Glomerular endothelial cell (primary cell): ENCODE measurements around the gene RHOBTB3. TPM values are rescaled to one million over a fixed set of nuclear protein-coding genes. Genes with fewer than 3 reads are reported as not detected.
"Not testable (repeated sequence)": the region's sequence is repeated elsewhere in the genome, so short reads cannot be mapped to it uniquely, and the experiment has no call there.

Experiments used
- DNase-seq: peaks from one replicate; pipeline ENCODE4 v3.0.0-alpha.2; 2011; ENCODE audit warnings: low read depth, low spot score; ENCODE audit errors: extremely low read depth
- total RNA-seq: library from RNA; depleted of rRNA; stranded (reverse); fragments of >200 nt; gene quantifications from 2 replicates; pipeline ENCODE4 v1.2.3, GENCODE V29; 2015

Gene RHOBTB3
- total RNA-seq, 1 donor from 2014 or later: 47.1 TPM

DNA sequence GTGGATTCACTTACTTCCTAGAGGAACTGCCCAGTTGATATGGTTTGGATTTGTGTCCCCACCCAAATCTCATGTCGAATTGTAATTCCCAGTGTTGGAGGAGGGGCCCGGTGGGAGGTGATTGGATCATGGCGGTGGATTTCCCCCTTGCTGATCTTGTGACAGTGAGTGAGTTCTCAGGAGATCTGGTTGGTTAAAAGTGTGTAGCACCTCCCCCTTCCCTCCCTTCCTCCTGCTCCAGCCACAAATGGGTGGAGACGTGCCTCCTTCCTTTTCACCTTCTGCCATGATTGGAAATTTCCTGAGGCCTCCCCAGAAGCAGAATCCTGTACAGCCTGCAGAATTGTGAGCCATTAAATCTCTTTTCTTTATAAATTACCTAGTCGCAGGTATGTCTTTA lies 17.9 kb upstream of the RHOBTB3 start:
- DNase-seq: not testable (repeated sequence)

DNA sequence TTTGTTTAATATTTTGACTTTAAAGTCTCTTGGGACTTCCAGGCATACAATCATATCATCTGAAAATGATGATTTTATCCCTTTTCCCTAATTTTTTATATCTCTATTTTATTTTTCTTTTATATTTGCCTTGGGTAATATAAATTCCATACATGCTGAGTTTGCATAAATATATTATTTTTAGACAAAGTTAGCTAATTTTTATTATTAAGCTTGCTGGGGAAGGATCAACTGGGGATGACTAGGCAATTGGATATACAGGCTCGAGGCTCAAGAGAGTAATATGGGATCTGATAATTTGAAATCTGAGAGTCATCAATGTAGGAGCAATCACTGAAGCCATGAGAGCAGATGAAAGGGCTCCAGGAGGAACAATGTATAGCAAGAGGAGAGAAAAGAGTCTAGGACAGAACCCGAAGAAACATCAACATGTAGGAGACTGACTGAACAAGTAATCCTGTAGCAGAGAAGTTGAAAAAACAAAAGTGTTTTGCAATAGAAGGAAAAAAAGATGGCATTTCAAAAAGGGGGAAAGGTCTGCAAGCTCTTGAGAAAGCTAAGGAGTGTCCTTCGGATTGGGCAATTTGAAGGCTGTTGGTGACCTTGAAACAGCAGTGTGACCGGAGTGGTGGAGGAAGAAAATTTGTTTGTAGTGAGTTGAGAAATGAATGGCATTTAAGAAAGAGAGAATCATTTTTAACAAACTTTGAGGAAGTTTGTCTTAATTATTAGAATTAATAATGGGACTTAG lies 17.0 kb upstream of the RHOBTB3 start:
- no peak for DNase-seq

DNA sequence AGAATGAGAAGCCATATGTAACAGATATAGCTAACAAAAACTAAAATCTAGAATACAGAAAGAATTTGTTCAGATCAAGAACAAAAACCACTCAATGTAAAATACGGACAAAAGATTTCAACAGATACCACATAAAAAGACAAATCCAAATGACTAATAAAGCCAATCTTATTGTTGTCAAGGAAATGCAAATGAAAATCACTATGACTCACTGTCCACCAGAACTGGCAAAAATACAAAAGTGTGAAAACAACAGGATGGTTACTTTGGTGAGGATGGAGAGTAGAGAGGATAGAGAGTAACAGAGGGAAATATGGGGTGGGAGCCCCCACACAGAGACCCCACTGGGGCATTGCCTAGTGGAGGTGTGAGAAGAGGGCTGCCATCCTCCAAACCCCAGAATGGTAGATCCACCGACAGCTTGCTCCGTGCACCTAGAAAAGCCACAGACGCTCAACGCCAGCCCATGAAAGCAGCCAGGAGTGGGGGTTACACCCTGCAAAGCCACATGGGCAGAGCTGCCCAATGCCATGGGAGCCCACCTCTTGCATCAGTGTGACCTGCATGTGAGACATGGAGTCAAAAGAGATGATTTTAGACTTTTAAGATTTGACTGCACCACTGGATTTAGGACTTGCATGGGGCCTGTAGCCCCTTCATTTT lies 15.2 kb upstream of the RHOBTB3 start:
- DNase-seq: no peak

DNA sequence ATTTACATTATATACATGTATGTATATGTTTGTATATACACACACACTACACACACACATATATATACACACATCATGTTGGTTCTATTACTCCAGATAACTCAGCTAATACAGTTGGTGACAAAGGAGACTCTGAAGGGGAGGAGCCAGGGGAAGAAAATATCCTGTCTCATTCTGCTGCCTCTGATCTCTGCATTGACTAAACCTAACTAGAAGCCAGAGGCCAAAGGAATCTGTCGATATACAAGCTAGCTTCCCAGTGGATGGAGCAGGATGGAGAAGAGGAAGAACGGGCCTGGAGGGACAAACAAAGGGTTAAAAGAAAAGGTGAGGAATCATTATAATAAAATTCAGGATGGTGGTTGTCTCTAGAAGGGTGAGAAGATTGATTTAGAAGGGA lies 13.7 kb upstream of the RHOBTB3 start:
- DNase-seq: no peak

DNA sequence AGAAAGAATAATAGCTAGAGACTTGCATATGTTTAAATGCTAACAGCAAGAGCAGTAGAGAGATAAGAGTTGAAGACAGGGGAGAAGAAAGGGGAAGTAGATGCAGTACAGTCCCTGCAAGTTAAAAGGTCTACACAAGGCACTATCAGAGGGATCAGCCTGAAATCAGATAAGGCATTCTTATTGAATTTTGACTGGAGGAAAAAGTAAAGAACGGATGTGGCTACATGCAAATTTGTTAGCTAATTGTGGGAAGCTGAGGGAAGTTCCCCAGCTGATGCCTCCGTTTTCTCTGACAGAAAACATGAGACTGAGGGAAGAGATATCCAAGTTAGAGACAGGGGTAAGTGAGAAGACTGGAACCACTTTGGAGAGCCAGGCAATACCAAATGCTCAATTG lies 12.9 kb upstream of the RHOBTB3 start:
- no peak for DNase-seq

DNA sequence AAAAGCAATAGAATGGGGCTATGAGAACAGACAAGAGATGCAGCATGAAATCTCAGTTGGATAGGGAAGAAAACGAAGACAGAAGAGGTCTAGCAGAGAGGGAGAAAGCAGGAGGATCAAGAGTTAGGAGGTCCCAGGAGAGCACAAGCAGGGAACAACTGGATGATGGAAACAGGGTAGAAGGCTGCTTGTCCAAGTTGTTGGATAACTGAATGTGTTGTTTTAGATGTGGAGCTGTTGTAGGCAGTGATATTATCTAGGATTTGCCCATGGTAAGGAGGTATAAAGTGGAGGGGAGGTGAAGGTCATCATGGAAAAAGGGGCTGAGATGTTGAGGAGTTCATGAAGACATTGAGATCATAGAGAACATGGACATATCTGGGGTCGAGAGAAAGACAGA lies 12.4 kb upstream of the RHOBTB3 start:
- no peak for DNase-seq

DNA sequence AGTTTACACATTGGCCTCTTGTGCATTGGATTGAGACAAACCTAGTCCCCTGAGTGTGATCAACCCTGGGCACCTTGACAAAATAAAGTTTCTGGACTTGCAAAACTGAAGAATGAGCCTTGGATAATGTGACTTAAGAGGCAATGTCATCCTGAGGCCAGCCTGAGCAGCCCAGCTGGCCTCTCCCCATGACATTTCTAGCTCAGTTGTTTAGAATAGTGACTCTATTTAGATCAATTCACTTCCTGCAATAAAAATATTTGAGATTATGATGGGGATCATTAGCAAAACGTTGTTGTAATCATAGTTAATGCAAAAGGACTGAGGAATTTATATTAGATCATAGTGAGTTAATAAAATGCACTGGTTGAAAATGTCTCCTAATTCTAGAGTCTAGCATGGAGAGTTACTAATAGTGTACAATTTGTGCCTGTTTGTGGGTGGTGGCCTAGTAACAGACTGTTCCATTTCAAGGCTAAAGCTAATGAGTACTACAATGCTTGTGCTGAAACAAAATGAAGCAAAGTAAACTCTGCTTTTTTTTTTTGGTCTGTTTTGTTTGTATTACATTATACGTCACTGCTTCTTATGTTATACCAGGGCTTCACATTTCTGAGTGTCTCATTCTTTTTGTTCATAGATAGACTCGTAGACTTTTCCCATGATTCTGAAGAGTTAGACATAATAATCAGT lies 10.9 kb upstream of the RHOBTB3 start:
- no peak for DNase-seq

DNA sequence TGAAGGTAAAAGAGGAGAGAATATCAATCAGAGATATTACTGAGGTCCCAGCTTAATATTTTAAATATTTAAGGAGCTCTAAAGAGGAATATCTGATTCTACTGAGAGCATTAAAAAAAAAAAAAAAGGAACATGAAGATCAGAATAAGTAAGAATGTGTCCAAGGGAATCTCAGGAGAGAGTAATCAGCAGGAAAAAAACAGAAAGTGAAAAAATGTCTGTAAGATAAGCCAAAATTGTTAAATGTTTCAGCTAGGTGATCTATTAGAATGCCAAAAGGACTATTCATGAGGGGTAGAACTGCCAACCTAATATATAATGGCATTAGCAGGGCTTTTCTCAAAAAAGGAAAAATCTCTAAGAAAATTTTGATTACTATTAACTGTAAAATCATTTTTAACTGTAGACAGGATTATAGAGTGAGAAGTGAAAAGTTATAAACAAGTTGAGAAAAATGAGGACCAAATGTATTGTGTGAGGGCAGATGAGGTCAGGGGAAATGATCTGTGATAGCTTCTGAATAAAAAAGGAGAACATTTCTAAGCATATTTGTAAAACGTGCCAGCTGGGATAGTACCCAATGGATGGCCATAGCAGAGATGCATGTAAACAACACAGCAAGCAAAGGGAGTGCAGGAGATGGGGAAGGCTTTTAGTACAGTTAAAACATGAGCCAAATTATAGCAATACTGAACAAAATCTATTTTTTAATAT lies 9.4 kb upstream of the RHOBTB3 start:
- DNase-seq: no peak

DNA sequence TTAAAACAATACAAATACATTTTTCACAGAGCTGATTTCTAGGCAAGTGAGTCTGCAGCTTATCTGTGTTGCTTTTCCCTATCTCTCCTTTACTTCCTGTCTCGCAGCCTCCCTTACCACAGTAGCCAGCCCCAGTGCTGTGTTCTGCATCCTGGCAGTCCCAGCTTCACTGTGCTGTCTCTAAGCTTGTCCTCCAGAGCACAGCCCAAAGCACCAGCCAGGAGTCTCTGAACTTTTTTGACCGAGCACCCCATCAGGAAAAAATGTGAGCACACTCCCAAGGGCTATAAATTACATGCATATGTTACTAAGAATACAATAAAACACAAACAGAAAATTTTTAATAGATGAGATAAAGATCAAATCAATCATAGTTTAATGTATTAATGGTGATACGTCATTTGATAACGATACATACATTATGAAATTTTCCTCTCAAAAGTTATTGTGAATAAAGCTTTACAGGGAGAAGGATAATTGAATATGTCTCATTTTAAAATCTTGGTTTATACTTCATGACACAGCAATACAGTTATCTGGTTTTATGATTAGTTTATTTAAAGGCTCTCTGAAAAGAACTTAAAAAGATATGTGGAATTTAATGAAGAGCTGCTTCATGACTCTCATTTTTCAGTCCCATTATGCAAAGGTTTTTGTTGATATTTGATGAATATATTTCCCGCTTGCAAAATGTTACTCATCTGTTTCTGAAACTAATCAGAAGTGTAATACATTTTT lies 7.3 kb upstream of the RHOBTB3 start:
- DNase-seq: no peak

DNA sequence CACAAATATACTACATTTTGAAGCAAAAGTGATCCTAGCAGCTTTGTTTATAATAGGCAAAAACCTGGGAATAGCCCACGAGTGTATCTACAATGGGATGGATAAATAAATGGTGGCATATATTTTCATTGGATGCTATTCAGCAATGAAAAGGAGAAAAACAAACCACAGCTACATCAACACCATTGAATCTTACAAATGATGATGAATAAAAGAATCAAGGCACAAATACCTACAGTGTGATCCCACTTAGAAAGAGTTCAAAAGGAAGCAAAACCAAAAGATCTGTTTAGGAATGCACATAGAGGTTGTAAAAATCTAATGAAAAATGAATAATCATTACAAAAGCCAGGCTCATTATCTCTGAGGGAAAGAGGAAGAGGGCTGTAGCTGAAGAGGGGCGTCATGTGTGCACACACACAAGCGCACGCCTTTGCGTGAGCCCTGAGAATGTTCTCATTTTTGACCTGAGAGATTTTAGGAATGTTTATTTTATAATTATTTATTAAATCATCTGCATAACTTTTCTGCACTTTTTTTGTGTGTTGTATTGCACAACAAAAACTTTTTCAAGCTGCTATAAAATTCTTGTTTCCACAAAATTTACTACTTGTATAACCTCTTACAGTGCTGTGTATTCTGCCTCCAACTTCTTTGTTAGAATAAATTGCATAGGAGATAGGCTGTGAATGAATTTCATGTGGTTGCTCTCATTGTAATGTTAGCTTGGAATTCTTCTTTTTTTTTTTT lies 5.9 kb upstream of the RHOBTB3 start:
- no peak for DNase-seq

DNA sequence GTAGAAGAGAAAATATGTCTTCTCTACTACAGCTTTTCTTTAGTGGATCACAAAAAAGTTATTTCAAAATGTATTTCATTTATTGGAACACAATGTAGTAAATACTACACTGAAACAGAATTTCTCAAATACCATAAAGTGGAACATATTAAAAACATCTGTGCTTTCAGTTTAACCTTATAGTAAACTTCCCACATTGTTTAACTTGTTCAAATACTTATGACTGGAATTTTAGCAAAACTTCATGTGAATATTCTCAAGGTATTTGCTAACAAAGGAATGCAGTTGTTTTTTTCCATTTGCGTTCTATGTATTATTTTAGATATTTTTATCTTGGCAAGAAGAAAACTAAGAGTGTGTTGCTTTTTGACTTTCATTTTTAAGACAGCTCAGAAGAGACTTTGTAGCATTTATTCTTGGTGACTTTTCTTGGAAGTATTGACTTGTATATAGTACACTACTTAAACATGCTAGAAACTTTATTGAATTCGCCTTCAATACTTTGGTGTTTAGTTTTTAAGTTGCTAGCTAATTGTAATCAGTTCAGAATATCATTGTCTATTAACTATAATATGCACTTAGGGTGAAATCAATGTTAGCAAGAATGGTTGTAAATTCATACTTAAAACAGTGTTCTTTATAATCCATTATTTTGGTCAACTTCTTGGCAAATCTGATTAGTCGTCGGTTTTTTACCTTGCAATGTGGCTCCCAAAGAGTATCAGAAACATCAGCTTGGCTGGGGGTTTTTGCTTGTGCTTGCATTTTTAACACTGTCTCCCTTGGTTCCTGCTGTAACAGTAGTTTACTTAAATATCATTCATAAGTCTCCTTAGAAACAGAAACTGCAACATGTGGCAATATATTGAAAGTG lies 5.0 kb upstream of the RHOBTB3 start:
- no peak for DNase-seq

DNA sequence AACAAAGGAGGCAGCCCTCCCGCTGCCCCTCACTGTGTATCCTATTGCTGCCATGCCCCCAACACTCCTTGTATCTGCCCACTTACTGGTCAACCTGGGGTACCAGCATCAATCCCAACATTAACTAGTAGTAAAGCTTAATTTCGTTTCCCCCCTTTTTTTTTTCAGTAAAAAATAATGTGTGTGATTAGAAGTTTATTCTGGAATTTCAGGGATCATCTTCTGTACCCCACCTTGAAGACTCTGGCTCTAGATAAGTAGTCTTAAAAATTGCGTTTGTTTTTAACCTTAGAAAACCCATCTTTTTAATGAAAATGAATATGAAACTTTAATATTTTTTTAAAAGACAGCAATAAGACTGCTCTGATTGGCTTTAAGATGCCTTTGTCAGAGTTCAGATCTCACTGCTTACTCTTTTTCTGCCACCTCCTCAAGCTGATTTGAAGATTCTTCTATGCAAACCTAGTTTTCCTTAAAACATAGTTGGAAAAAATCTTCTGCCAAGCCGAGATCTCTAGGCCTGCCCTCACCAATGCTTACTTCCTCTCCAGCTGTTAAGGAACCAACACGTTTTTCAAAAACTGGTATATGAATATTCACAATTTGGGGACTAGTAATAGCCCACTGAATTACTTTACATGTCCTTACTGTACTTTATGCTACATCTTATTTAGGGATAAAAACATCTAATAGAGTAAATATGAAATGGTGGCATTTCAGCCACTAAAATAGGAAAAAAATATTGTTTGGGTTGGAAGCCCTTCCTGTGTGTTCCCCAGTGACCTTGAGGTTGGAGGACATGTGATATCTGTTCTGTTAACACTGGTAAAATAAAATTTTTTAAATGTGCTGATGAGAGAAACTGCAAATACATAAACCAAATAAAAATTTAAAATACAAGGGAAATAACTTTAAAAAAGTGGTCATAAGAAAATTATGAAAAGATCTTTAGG lies 4.0 kb upstream of the RHOBTB3 start:
- no peak for DNase-seq

DNA sequence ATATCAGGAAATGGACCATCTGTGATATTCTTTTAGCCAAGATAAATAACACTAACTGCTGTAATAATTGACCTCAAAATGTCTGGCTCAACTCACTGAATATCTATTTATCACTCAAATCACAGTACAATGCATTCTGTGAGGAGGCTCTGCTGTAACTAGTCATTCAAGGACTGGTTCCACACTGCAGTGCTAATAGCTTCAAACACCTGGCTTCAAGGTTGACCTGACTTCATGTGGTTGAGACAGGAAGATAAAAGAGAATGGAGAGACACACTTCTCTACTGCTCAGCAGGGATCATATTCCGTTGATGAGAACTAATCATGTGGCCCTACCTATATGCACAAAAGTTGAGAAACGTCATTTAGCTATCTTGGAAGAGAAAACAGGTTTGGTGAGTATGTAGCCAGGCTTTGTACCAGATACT lies 3.4 kb upstream of the RHOBTB3 start:
- DNase-seq: no peak

DNA sequence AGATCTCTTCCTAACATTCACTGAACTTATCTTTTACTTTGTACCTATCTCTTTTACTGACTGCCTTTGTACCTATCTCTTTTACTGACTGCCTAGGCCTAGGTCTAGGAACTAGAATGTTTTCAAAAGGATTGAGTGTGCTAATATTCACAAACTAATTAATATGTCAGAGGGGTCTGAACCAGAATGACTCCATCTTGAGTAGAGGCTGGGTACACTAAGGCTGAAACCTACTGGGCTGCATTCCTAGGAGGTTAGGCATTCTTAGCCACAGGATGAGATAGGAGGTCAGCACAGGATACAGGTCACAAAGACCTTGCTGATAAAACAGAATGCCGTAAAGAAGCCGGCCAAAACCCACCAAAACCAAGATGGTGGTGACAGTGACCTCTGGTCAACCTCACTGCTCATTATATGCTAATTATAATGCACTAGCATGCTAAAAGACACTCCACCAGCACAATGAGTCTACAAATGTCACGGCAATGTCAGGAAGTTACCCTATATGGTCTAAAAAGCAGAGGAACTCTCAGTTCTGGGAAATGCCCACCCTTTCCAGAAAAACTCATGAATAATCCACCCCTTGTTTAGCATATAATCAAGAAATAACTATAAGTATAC lies 2.5 kb upstream of the RHOBTB3 start:
- DNase-seq: no peak

DNA sequence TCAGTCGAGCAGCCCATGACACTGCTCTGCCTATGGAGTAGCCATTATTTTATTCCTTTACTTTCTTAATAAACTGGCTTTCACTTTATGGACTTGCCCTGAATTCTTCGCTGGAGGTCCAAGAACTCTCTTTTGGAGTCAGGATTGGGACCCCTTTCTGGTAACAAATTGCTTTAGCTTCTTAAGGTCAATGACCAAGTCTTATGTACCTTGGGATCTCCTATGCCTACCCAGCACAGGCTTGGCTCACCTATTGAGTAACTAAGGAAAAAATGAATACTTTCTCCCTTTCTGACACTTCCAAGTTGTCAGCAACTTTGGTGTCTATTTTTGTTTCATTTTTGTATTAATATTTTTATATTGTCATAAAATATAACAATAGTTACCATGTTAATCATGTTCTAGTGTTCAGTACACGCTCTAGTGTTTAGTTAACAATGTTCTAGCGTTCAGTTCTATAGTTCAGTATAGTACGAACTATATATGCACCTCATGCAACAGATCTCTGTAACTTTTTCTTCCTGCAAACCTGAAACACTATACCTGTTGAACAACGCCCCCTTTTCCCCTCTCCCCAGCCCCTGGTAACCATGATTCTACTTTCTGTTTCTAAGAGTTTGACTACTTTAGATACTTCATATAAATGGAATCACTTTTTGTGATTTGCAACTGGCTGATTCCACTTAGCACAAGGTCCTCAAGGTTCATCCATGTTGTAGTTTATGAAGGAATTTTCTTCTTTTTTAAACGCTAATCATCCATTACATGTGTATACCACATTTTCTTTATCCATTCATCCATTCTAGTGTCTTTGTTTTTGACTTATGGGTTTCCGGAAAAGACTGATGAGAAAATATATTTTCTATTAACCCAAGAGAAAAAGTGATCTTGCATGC lies 1.8 kb upstream of the RHOBTB3 start:
- DNase-seq: no peak

DNA sequence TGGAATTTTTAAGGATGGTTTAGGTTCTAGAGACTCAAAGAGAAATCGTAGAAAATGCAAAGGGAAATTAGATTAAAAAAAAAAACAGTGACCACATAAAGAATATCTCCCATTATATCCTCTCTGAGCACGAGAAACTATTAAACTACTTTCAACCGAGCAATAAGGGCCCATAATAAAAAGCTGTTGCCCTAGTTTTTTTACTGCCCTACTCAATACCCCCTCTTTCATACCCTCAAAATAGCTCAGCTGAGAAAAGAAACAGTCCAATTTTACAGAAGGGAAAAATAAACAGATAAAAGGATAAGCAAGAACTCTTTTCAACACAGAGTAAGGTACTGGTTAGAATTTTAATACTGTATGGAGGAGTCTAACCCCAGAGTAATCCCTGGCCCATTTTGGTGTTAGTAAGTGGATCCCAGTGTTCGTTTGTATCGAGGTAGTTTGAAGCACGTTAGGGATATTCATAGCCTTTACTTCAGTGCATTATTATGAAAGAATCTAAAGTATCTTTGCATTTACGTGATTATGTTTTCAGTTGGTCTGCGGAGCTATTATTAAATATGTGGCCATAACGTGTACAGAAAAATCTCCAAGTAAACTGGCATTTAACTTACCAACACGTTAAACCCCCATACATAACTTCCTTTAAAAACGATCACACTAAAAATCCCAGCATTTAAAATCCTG lies 980 bp upstream of the RHOBTB3 start:
- no peak for DNase-seq
